NCI-H2171 treated with DMSO at 0.1 percent for 48 hours (cell line): Measurements from ENCODE around the gene OR4N2.
A peak's percentile ranks its signal among the peaks of the same experiment; 100 is the strongest.
"Not testable (repeated sequence)": the region's sequence is repeated elsewhere in the genome, so short reads cannot be mapped to it uniquely, and the experiment has no call there.

Source experiments
- DNase-seq: peaks from one replicate; lab custom pipeline; 2025; lab: John Stamatoyannopoulos, UW

The OR4N2 gene

GRCh38 chr14:19803470-19803869 lies at the start of gene OR4N2:
Gene OR4N2, plus strand, starts transcription at chr14:19803770. Its CDS starts 23,679 bp downstream, at chr14:19827449.
- not testable (repeated sequence) for DNase-seq

GRCh38 chr14:19754172-19754571 lies 49.4 kb upstream of the OR4N2 start:
- no peak for DNase-seq

GRCh38 chr14:19771491-19771890 lies 32.1 kb upstream of the OR4N2 start:
- not testable (repeated sequence) for DNase-seq

GRCh38 chr14:19771895-19772430 lies 31.6 kb upstream of the OR4N2 start:
- DNase-seq = no peak

GRCh38 chr14:19772454-19772853 lies 31.1 kb upstream of the OR4N2 start:
- not testable (repeated sequence) for DNase-seq

GRCh38 chr14:19773204-19773603 lies 30.4 kb upstream of the OR4N2 start, which contains the start of gene OR4M1:
Gene OR4M1, plus strand, starts transcription at chr14:19773504. Its CDS starts 6,819 bp downstream, at chr14:19780323.
- DNase-seq = not testable (repeated sequence)

GRCh38 chr14:19775587-19775986 lies 28.0 kb upstream of the OR4N2 start:
- DNase-seq = no peak

GRCh38 chr14:19785848-19786247 lies 17.7 kb upstream of the OR4N2 start:
- not testable (repeated sequence) for DNase-seq

GRCh38 chr14:19787318-19787717 lies 16.3 kb upstream of the OR4N2 start:
- DNase-seq = not testable (repeated sequence)

GRCh38 chr14:19788150-19788549 lies 15.4 kb upstream of the OR4N2 start:
- DNase-seq = not testable (repeated sequence)

GRCh38 chr14:19796520-19797108 lies 7.0 kb upstream of the OR4N2 start:
- DNase-seq = peak; percentile 23

- no peak for DNase-seq
Observed at GRCh38 chr14:19799880-19800279, 3.7 kb upstream of the OR4N2 start.

- DNase-seq = peak; percentile 95
Observed at GRCh38 chr14:19800282-19801117, 3.1 kb upstream of the OR4N2 start.

GRCh38 chr14:19801118-19801464 lies 2.5 kb upstream of the OR4N2 start:
- no peak for DNase-seq

GRCh38 chr14:19813171-19813920 lies 9.8 kb downstream of the OR4N2 start:
- DNase-seq = not testable (repeated sequence)

- not testable (repeated sequence) for DNase-seq
Observed at GRCh38 chr14:19819879-19820278, 16.3 kb downstream of the OR4N2 start.

GRCh38 chr14:19821016-19821415 lies 17.4 kb downstream of the OR4N2 start:
- DNase-seq = not testable (repeated sequence)

GRCh38 chr14:19823178-19823577 lies 19.6 kb downstream of the OR4N2 start:
- DNase-seq = no peak

- no peak for DNase-seq
Observed at GRCh38 chr14:19823765-19824164, 20.2 kb downstream of the OR4N2 start.

GRCh38 chr14:19827626-19828244 lies 24.2 kb downstream of the OR4N2 start:
- DNase-seq = not testable (repeated sequence)

GRCh38 chr14:19828314-19828713 lies 24.7 kb downstream of the OR4N2 start:
- DNase-seq = peak; percentile 81
